Liver (tissue), 3 donors: ENCODE measurements around the gene FBXW5.

ENCODE experiments used
- ATF3 ChIP-seq: IDR thresholded peaks from 2 replicates; pipeline ENCODE4 v1.6.1; 2016; ENCODE audit warnings: antibody characterized with exemption
- CTCF ChIP-seq: fragments of 150-350 bp; IDR thresholded peaks from 2 replicates; pipeline ENCODE4 v1.5.1; 2017; ENCODE audit warnings: improper control_type of control experiment, low read depth, low read length; ENCODE audit not compliant: missing input control
- EGR1 ChIP-seq, 2 donors: IDR thresholded peaks; 2 replicates each; pipeline ENCODE4 v1.6.1; 2016 to 2018; ENCODE audit warnings: antibody characterized with exemption in 2 of 2, low read depth in 2 of 2
- FOXA1 ChIP-seq: IDR thresholded peaks from 2 replicates; pipeline ENCODE4 v1.6.1; 2016; ENCODE audit warnings: antibody characterized with exemption
- GABPA ChIP-seq, 2 donors: IDR thresholded peaks in 1 of 2; conservative IDR thresholded peaks in 1 of 2; 2 replicates each; pipeline ENCODE4 v1.6.1; 2016; ENCODE audit warnings: antibody characterized with exemption in 2 of 2, mild to moderate bottlenecking in 1 of 2, moderate library complexity in 1 of 2
- MAX ChIP-seq: IDR thresholded peaks from 2 replicates; pipeline ENCODE4 v1.6.1; 2016; ENCODE audit warnings: antibody characterized with exemption
- RAD21 ChIP-seq, 2 donors: IDR thresholded peaks; 2 replicates each; pipeline ENCODE4 v1.6.1; 2016; ENCODE audit warnings: antibody characterized with exemption in 2 of 2, mild to moderate bottlenecking in 2 of 2
- RXRA ChIP-seq, 2 donors: IDR thresholded peaks; 2 replicates each; pipeline ENCODE4 v1.6.1; 2017 to 2018; ENCODE audit warnings: antibody characterized with exemption in 2 of 2, mild to moderate bottlenecking in 1 of 2
- SP1 ChIP-seq: IDR thresholded peaks from 2 replicates; pipeline ENCODE4 v1.6.1; 2018; ENCODE audit warnings: antibody characterized with exemption, mild to moderate bottlenecking
- TAF1 ChIP-seq: conservative IDR thresholded peaks from 2 replicates; pipeline ENCODE4 v1.6.1; 2016; ENCODE audit warnings: antibody characterized with exemption, mild to moderate bottlenecking
- donor health status: healthy.
- donor health status: healthy.

- no peak for TF ChIP-seq ATF3
- TF ChIP-seq TAF1, result no peak
- TF ChIP-seq CTCF, result no peak
- no peak for TF ChIP-seq RAD21 (IDR thresholded peaks at IDR 0.05)
- TF ChIP-seq GABPA (IDR thresholded peaks at IDR 0.05 in 1 of 2, conservative IDR thresholded peaks at IDR 0.05 in 1 of 2), result no peak
- TF ChIP-seq EGR1 (IDR thresholded peaks at IDR 0.05; ENCODE audit: low read depth in 2 of 2), result no peak
- TF ChIP-seq FOXA1, result no peak
- no peak for TF ChIP-seq RXRA (IDR thresholded peaks at IDR 0.05)
- TF ChIP-seq MAX, result no peak
- TF ChIP-seq SP1, result no peak
Measured at GRCh38 chr9:136957461-136957860, 12.9 kb upstream of the FBXW5 start.
